HG03135 (cell line): ENCODE data around the gene ATAD3C.
"Not testable (repeated sequence)": the region's sequence is repeated elsewhere in the genome, so short reads cannot be mapped to it uniquely, and the experiment has no call there.

Experiments
- ATAC-seq: cut with Tn5 transposase; IDR thresholded peaks from one replicate; pipeline ENCODE4 v1.9.1; 2021; ENCODE audit warnings: mild to moderate bottlenecking, moderate library complexity; ENCODE audit not compliant: unreplicated experiment

The ATAD3C gene

GRCh38 chr1:1440262-1441001 is 9.1 kb upstream of the ATAD3C start:
- ATAC-seq, result no peak

GRCh38 chr1:1441002-1441888 is 8.2 kb upstream of the ATAD3C start:
- no peak for ATAC-seq

GRCh38 chr1:1442069-1442770 is 7.3 kb upstream of the ATAD3C start:
- ATAC-seq, result no peak

GRCh38 chr1:1446631-1447030 is 2.9 kb upstream of the ATAD3C start:
- ATAC-seq, result not testable (repeated sequence)

- ATAC-seq, result not testable (repeated sequence)
Measured at GRCh38 chr1:1450616-1451015, 1.1 kb downstream of the ATAD3C start.

GRCh38 chr1:1451696-1452364 is 2.3 kb downstream of the ATAD3C start:
- ATAC-seq, result no peak

GRCh38 chr1:1452365-1452739 is 2.9 kb downstream of the ATAD3C start:
- not testable (repeated sequence) for ATAC-seq

- no peak for ATAC-seq
Measured at GRCh38 chr1:1452882-1453281, 3.4 kb downstream of the ATAD3C start.

GRCh38 chr1:1454286-1455056 is 5.0 kb downstream of the ATAD3C start:
- not testable (repeated sequence) for ATAC-seq

GRCh38 chr1:1455366-1455884 is 5.9 kb downstream of the ATAD3C start:
- no peak for ATAC-seq

GRCh38 chr1:1455934-1456333 is 6.4 kb downstream of the ATAD3C start:
- ATAC-seq, result not testable (repeated sequence)

GRCh38 chr1:1456683-1457255 is 7.3 kb downstream of the ATAD3C start:
- ATAC-seq, result not testable (repeated sequence)

- ATAC-seq, result not testable (repeated sequence)
Measured at GRCh38 chr1:1459156-1459555, 9.7 kb downstream of the ATAD3C start.

- ATAC-seq, result not testable (repeated sequence)
Measured at GRCh38 chr1:1459711-1460110, 10.2 kb downstream of the ATAD3C start.

GRCh38 chr1:1460540-1461130 is 11.1 kb downstream of the ATAD3C start:
- no peak for ATAC-seq

GRCh38 chr1:1461721-1462317 is 12.3 kb downstream of the ATAD3C start:
- no peak for ATAC-seq

- no peak for ATAC-seq
Measured at GRCh38 chr1:1462318-1462966, 13.0 kb downstream of the ATAD3C start.

- no peak for ATAC-seq
Measured at GRCh38 chr1:1463312-1463711, 13.8 kb downstream of the ATAD3C start.
